GM18505 (cell line): ENCODE data around the gene SNX20.

ENCODE experiments used
- ATAC-seq: cut with Tn5 transposase; IDR thresholded peaks from one replicate; pipeline ENCODE4 v1.9.1; 2021; ENCODE audit not compliant: unreplicated experiment
- POLR2A ChIP-seq: IDR thresholded peaks from 4 replicates; pipeline ENCODE4 v1.6.1; 2011; ENCODE audit warnings: borderline replicate concordance; ENCODE audit not compliant: insufficient read depth, insufficient read length; ENCODE audit errors: extremely low read depth

SNX20 gene, protein sequence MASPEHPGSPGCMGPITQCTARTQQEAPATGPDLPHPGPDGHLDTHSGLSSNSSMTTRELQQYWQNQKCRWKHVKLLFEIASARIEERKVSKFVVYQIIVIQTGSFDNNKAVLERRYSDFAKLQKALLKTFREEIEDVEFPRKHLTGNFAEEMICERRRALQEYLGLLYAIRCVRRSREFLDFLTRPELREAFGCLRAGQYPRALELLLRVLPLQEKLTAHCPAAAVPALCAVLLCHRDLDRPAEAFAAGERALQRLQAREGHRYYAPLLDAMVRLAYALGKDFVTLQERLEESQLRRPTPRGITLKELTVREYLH

GRCh38 chr16:50681021-50681885, at the start of gene SNX20:
Gene SNX20, minus strand, starts transcription at chr16:50681312. Its CDS starts 3,786 bp downstream, at chr16:50677526.
- TF ChIP-seq POLR2A = peak; percentile 82

GRCh38 chr16:50724306-50724705, 43.2 kb upstream of the SNX20 start:
- ATAC-seq = no peak

More at GRCh38 chr16:50681021-50681885, at the start of gene SNX20:
- peak; percentile 43 for ATAC-seq

DNA sequence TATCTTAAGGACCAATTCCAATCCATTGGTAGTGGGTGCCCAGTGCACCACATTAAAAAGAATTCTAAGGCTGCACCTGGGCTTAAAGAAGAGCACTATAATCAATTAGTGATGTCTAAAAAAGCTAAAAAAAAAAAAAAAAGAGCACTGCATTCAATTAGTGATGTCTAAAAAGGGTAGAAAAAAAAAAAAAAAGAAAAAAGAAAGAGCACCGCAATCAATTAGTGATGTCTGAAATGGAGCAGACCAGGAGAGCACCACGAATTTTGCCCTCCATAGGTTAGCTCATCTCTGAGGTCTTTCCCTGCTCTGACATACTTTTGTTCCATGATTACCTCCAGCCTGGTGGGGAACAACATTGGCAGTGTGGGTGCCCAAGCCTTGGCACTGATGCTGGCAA, 41.8 kb upstream of the SNX20 start:
- no peak for TF ChIP-seq POLR2A
- ATAC-seq = no peak

More at GRCh38 chr16:50724306-50724705, 43.2 kb upstream of the SNX20 start:
- TF ChIP-seq POLR2A = no peak

DNA sequence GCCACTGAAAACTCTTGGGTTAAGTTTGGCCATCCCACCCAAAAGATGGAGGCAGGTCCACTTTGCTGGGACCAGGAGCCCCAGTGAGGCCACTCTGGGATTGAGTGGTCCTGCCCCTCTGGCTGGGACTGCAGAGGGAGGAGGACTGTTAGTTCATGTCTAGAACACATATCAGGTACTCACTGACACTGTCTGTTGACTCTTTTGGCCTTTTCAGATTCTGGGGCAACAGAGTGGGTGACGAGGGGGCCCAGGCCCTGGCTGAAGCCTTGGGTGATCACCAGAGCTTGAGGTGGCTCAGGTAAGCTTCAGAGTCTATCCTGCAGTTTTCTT, 41.3 kb upstream of the SNX20 start:
- TF ChIP-seq POLR2A = no peak
- no peak for ATAC-seq

GRCh38 chr16:50721549-50722404, 40.7 kb upstream of the SNX20 start:
- no peak for ATAC-seq
- TF ChIP-seq POLR2A = no peak

DNA sequence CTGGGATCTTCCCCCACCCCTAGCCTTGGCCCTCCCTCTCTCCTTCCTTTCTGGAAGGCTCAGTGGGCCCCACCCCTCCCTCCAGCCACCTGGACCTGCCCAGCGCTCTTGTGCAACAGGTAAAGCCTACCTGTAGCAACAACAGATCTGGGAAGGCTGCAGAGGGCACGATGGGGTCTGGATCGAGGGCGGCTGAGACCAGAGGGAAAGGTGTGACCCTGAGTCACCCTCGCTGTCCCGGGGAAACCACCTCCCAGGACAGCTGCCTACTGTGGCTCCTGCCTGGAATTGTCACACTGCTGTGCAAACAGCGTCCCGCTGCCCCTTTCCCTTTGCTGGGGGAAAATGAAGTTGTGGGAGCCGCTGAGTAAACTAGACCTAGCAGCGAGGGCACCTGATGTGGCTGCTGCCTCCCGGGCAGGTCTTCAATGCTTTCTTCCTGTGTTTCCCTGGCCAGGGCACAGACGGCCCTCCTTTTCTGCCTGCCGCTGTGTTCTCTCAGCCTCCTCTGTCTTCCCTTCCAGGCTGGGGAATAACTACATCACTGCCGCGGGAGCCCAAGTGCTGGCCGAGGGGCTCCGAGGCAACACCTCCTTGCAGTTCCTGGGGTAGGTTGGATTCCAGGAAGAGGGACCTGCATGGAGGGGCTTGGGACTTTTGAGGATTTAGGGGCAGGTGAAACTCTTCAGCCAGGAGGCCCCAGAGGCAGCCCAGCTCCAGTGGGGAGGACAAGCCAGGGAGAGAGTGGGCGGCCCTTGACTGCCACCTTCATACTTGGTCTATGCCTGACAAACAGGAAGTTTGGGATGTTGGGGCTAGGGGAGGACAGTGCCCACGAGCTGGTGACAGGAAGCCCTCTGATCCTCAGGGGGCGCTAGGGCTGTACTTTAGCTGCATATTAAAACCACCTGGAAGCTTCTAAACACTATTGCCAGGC, 38.6 kb upstream of the SNX20 start:
- ATAC-seq = no peak
- TF ChIP-seq POLR2A = no peak

- TF ChIP-seq POLR2A = no peak
- ATAC-seq = no peak
Observed at GRCh38 chr16:50718761-50719400, 37.8 kb upstream of the SNX20 start.

GRCh38 chr16:50718061-50718760, 37.1 kb upstream of the SNX20 start:
- no peak for ATAC-seq
- no peak for TF ChIP-seq POLR2A

DNA sequence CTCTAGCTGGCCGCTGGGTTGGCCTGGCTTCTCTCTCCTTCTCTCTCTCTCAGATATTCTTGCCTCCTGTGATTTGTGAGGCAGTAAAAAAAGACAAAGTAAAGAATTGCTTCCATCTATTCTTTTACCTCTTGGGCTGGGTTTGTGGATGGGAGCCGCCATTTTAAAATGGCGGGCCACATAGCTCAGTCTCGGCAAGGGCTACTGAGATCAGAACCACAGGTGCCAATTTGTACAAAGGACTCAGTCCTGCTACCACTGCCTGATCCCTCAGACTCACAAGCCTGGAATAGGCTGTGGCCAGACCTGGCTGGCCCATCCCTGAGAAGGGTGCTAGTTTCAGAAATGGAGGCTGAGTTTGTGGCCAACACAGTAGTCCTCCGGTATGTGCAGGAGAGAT, 36.4 kb upstream of the SNX20 start:
- ATAC-seq = no peak
- TF ChIP-seq POLR2A = no peak

DNA sequence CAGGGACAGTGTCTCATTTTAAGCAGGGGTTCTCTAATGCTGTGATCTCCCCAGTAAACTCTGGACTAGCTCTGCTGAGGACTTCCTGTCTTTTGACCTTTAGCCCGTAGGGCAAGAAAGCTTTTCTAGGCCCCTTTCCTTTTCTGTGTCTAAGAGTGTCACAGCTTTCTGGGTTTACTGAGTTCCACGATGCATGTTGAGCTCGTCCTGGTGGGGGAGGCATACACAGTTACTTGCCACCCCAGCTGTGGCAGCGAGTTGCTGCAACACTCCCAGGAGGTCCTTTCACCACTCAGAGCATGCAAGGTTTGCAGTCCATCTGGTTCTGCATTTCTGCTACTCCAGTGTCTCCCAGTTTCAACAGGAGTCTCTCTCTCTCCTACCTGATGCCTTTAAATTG, 36.0 kb upstream of the SNX20 start:
- ATAC-seq = no peak
- TF ChIP-seq POLR2A = no peak

GRCh38 chr16:50712956-50713355, 31.8 kb upstream of the SNX20 start:
- ATAC-seq = no peak
- TF ChIP-seq POLR2A = no peak
